Measurements from ENCODE around the gene CD52. TPM values are rescaled to one million over a fixed set of nuclear protein-coding genes. Genes with fewer than 3 reads are reported as not detected.

Gene CD52
- polyA plus RNA-seq, 4 donors, result 1.7 to 9.6 (median 5.3) TPM

Other genes starting within 250 kb of the CD52 start
- 10 to 100 TPM; 17.3 to 20.6 (median 19.5) TPM for gene PDIK1L, start 206.1 kb upstream of the CD52 start, polyA plus RNA-seq (ENCODE audit: insufficient read length in 4 of 4)
- 1 to 10 TPM; 1.0 to 2.2 (median 1.3) TPM for gene FAM110D, start 158.9 kb upstream of the CD52 start, polyA plus RNA-seq (ENCODE audit: insufficient read length in 4 of 4)
- gene C1orf232, start 149.0 kb upstream of the CD52 start, polyA plus RNA-seq (ENCODE audit: insufficient read length in 4 of 4), result under 1 TPM in 3 of 4 donors, not detected in 1; 0.22 to 0.40 (median 0.23) TPM
- gene ZNF593, start 148.1 kb upstream of the CD52 start, polyA plus RNA-seq (ENCODE audit: insufficient read length in 4 of 4), result 10 to 100 TPM; 14.3 to 27.1 (median 19.5) TPM
- 1 to 10 TPM in 1 of 4 donors, under 1 TPM in 3; 0.41 to 1.4 (median 0.71) TPM for gene ZNF593OS, start 146.1 kb upstream of the CD52 start, polyA plus RNA-seq (ENCODE audit: insufficient read length in 4 of 4)
- gene CNKSR1, start 140.5 kb upstream of the CD52 start, polyA plus RNA-seq (ENCODE audit: insufficient read length in 4 of 4), result 10 to 100 TPM in 3 of 4 donors, 1 to 10 TPM in 1; 9.4 to 24.4 (median 15.5) TPM
- gene CATSPER4, start 127.4 kb upstream of the CD52 start, polyA plus RNA-seq (ENCODE audit: insufficient read length in 4 of 4), result under 1 TPM in 3 of 4 donors, not detected in 1; 0.13 to 0.17 (median 0.16) TPM
- 10 to 100 TPM; 11.7 to 23.1 (median 19.2) TPM for gene CEP85, start 83.8 kb upstream of the CD52 start, polyA plus RNA-seq (ENCODE audit: insufficient read length in 4 of 4)
- gene SH3BGRL3, start 37.9 kb upstream of the CD52 start, polyA plus RNA-seq (ENCODE audit: insufficient read length in 4 of 4), result 100 to 1,000 TPM in 2 of 4 donors, 10 to 100 TPM in 2; 85.5 to 114 (median 100) TPM
- 10 to 100 TPM; 30.4 to 58.2 (median 44.6) TPM for gene UBXN11, start 11.3 kb upstream of the CD52 start, polyA plus RNA-seq (ENCODE audit: insufficient read length in 4 of 4)
- gene CRYBG2, start 36.2 kb downstream of the CD52 start, polyA plus RNA-seq (ENCODE audit: insufficient read length in 4 of 4), result 1 to 10 TPM in 1 of 4 donors, under 1 TPM in 3; 0.44 to 1.1 (median 0.79) TPM
- under 1 TPM in 1 of 4 donors, not detected in 3; 0.14 TPM for gene ZNF683, start 54.8 kb downstream of the CD52 start, polyA plus RNA-seq (ENCODE audit: insufficient read length in 4 of 4)
- under 1 TPM; 0.04 to 0.14 (median 0.08) TPM for gene LIN28A, start 92.9 kb downstream of the CD52 start, polyA plus RNA-seq (ENCODE audit: insufficient read length in 4 of 4)
- gene DHDDS, start 114.4 kb downstream of the CD52 start, polyA plus RNA-seq (ENCODE audit: insufficient read length in 4 of 4), result 10 to 100 TPM; 29.6 to 43.2 (median 39.2) TPM
- 1,000 to 10,000 TPM; 1,053 to 1,182 (median 1,119) TPM for gene HMGN2, start 154.5 kb downstream of the CD52 start, polyA plus RNA-seq (ENCODE audit: insufficient read length in 4 of 4)
- gene RPS6KA1, start 211.8 kb downstream of the CD52 start, polyA plus RNA-seq (ENCODE audit: insufficient read length in 4 of 4), result 10 to 100 TPM; 20.3 to 30.2 (median 21.8) TPM

All from left renal cortex interstitium (tissue), 4 donors.